Endodermal cell (in vitro differentiated cells): ENCODE measurements around the gene PMEPA1. TPM values are rescaled to one million over a fixed set of nuclear protein-coding genes. Genes with fewer than 3 reads are reported as not detected.

Experiments used
- DNase-seq: peaks from one replicate; pipeline ENCODE4 v3.0.0-alpha.2; 2017
- H3K27ac ChIP-seq: 2 replicates; pipeline ENCODE4 v1.5.1; 2013; ENCODE audit warnings: mild to moderate bottlenecking, low read depth, low read length, moderate library complexity
- H3K27me3 ChIP-seq: 2 replicates; pipeline ENCODE4 v1.6.1; 2013; ENCODE audit warnings: mild to moderate bottlenecking, low read length, moderate library complexity; ENCODE audit not compliant: insufficient read depth, control insufficient read depth, poor library complexity, severe bottlenecking
- H3K36me3 ChIP-seq: 2 replicates; pipeline ENCODE4 v1.7.0; 2013; ENCODE audit warnings: mild to moderate bottlenecking, low read length, moderate library complexity; ENCODE audit not compliant: control insufficient read depth, insufficient read depth
- H3K4me1 ChIP-seq: one replicate; pipeline ENCODE4 v1.7.0; 2013; ENCODE audit warnings: low read length; ENCODE audit not compliant: control insufficient read depth, insufficient read depth
- H3K4me3 ChIP-seq: 2 replicates; pipeline ENCODE4 v1.5.1; 2013; ENCODE audit warnings: mild to moderate bottlenecking, low read length, moderate library complexity
- H3K9ac ChIP-seq: 2 replicates; pipeline ENCODE4 v1.6.1; 2013; ENCODE audit warnings: mild to moderate bottlenecking, low read length, moderate library complexity; ENCODE audit not compliant: poor library complexity, severe bottlenecking; ENCODE audit errors: extremely low read depth
- H3K9me3 ChIP-seq: 2 replicates; pipeline ENCODE4 v1.6.1; 2013; ENCODE audit warnings: mild to moderate bottlenecking, low read length, moderate library complexity; ENCODE audit not compliant: control insufficient read depth
- H3K27ac Mint-ChIP-seq: 2 replicates; pipeline ENCODE4 v1.8.0; 2020; ENCODE audit warnings: mixed read lengths
- H3K27me3 Mint-ChIP-seq: 2 replicates; pipeline ENCODE4 v1.8.0; 2021; ENCODE audit warnings: mild to moderate bottlenecking, mixed read lengths; ENCODE audit not compliant: insufficient read depth
- H3K36me3 Mint-ChIP-seq: 2 replicates; pipeline ENCODE4 v1.8.0; 2020; ENCODE audit warnings: low read depth, mixed read lengths
- H3K4me1 Mint-ChIP-seq: 2 replicates; pipeline ENCODE4 v1.8.0; 2020; ENCODE audit warnings: mixed read lengths
- H3K4me3 Mint-ChIP-seq: 2 replicates; pipeline ENCODE4 v1.8.0; 2020; ENCODE audit warnings: mild to moderate bottlenecking, moderate library complexity, mixed read lengths
- H3K9me3 Mint-ChIP-seq: 2 replicates; pipeline ENCODE4 v1.8.0; 2020; ENCODE audit warnings: mild to moderate bottlenecking, mixed read lengths
- CTCF ChIP-seq: fragments of 200-600 bp; sonication (generic); conservative IDR thresholded peaks from 2 replicates; pipeline ENCODE4 v1.5.0; 2021; ENCODE audit warnings: antibody characterized with exemption, mild to moderate bottlenecking
- WGBS, 2 experiments: methylation state at CpG; one replicate each; pipeline versions ENCODE4 v1.1.5 to v1.1.7; 2013; ENCODE audit warnings: missing lambda C conversion rate in 2 of 2, mixed read lengths in 1 of 2; ENCODE audit not compliant: insufficient coverage in 1 of 2, insufficient read length in 1 of 2; 5-methylcytosine and 5-hydroxymethylcytosine counted together
- total RNA-seq, 2 donors: library from RNA; stranded (reverse); fragmentation: NEBNext Ultra II Directional in 1 of 2; extraction: Animal tissue kit (Norgen Biotek cat#: 25700) in 1 of 2; gene quantifications; 2 replicates in 1 of 2; 3 replicates in 1 of 2; pipeline ENCODE4 v1.2.1, GENCODE V29; 2021

PMEPA1 gene
- total RNA-seq, 2 donors from 2014 or later = 18.8 to 37.4 TPM

GRCh38 chr20:57659517-57660180 lies 50.2 kb downstream of the PMEPA1 start:
- no peak for TF ChIP-seq CTCF
- Mint-ChIP-seq H3K27ac (peak overlapping the region; percentile 82), H3K27me3 (no peaks in the 10 kb centered on the region), H3K4me1 (peaks cover 6% of the 10 kb centered on the region), H3K36me3 (peaks cover 23% of the 10 kb centered on the region), H3K9me3 (no peaks in the 10 kb centered on the region), H3K4me3 (no peak overlapping the region)
- H3K9me3 ChIP-seq = no peaks in the 10 kb centered on the region
- H3K27me3 ChIP-seq = no peaks in the 10 kb centered on the region
- 96 to 98% methylated on average over 15 to 24 of the region's 24 CpGs for WGBS, 2 experiments
- peak overlapping the region; percentile 66 for H3K27ac ChIP-seq
- no peak overlapping the region for H3K4me3 ChIP-seq
- H3K4me1 ChIP-seq = no peaks in the 10 kb centered on the region
- peak; percentile 38 for DNase-seq
- H3K36me3 ChIP-seq = peaks cover 41% of the 10 kb centered on the region
- H3K9ac ChIP-seq = no peak overlapping the region

DNA sequence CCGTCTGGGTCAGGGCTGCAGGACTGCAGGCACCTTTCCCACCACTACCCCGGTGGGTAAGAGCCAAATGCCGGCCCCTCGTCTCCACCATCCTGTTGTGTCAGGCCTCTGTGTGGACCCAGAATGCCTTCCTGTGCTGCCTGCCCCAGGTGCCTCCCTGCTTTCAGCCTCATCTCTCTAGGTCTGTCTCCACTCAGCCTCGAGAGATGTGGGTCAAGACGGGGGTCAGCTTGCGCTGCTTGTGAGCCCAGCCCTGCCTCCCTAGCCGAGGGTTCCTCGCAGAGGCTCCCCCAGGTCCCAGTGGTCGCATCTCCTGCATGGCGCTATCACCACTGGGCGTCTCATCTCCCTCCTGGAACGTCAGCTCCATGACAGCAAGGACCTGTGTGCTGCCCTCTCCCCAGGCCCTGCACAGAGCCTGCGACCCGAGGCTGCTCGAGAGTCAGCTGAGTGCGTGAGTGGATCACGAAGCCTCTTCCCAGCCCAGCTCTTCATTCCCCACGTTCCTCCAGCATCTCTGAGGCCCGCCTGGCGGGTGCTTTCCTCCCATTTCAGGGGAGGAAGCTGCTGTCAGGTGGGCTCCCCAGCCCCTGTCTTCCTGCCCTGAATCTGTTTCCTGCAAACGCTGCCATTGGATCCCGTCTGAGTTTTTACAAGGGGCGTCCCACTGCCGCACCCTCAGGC lies 50.8 kb downstream of the PMEPA1 start:
- H3K36me3 ChIP-seq = peaks cover 42% of the 10 kb centered on the region
- H3K27ac ChIP-seq = peak overlapping the region; percentile 53
- Mint-ChIP-seq H3K36me3 (peaks cover 23% of the 10 kb centered on the region), H3K9me3 (no peaks in the 10 kb centered on the region), H3K4me3 (no peak overlapping the region), H3K4me1 (peaks cover 8% of the 10 kb centered on the region), H3K27ac (peak overlapping the region; percentile 44), H3K27me3 (no peaks in the 10 kb centered on the region)
- H3K4me1 ChIP-seq = no peaks in the 10 kb centered on the region
- no peaks in the 10 kb centered on the region for H3K9me3 ChIP-seq
- H3K27me3 ChIP-seq = no peaks in the 10 kb centered on the region
- H3K9ac ChIP-seq = no peak overlapping the region
- peak; percentile 34 for DNase-seq
- no peak for TF ChIP-seq CTCF
- H3K4me3 ChIP-seq = no peak overlapping the region
- 93 to 94% methylated on average over 20 to 25 of the region's 25 CpGs for WGBS, 2 experiments

GRCh38 chr20:57658447-57658832 lies 51.4 kb downstream of the PMEPA1 start:
- peaks cover 8% of the 10 kb centered on the region for H3K4me1 Mint-ChIP-seq
- H3K36me3 Mint-ChIP-seq = peaks cover 24% of the 10 kb centered on the region
- H3K27me3 Mint-ChIP-seq = no peaks in the 10 kb centered on the region
- Histone ChIP-seq H3K36me3 (peaks cover 47% of the 10 kb centered on the region), H3K27ac (no peak overlapping the region), H3K9me3 (no peaks in the 10 kb centered on the region), H3K27me3 (no peaks in the 10 kb centered on the region), H3K4me1 (no peaks in the 10 kb centered on the region), H3K4me3 (no peak overlapping the region), H3K9ac (no peak overlapping the region)
- WGBS, 2 experiments = 90 to 93% methylated on average over 7 to 8 of the region's 8 CpGs
- TF ChIP-seq CTCF = no peak
- H3K9me3 Mint-ChIP-seq = no peaks in the 10 kb centered on the region
- no peak overlapping the region for H3K27ac Mint-ChIP-seq
- DNase-seq = no peak
- H3K4me3 Mint-ChIP-seq = no peak overlapping the region
